ENCODE data around the gene ZP1.

ZP1 gene

DNA sequence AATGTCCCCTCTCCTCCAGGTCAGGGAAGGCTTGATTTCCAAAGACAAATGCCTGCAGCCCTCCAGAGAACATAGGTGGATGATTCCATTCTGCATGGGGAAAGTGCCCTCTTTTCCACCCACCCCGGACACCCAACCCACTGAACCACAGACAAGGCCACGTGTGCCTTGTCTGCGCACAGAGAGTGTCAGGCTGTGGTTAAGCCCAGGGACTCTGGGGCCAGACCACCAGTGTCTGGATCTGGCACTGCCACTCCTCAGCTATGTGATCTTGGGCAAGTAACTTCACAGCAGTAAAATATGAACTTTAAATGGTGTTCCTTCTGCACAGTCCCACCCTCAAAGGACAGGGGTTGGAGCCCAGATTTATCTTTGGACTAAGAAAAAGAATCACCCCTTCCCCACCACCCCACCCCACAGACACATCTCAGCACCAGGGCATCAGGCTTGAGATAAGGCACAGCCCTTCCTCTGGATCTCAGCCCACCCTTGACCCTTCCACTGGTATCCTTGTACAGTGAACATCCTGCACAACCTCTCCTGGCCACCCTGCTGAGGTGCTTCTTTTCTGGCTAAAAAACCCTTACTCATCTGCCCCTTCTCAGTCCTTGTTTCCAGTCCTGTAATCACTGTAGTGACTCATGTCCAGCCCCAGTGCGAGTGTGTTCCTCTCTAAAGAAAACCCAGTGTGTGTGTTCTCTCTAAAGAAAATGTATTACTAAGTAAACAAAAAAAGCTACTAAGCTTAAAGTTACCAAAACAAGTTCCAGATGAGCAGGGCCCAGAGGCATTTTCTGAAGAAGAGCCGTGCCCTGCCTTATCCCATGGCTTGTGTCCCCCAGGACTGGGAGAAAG is 9.7 kb upstream of the ZP1 start:
- in situ Hi-C loops (cut with MboI; ENCODE audit: low sequenced_read_pairs): no loop called here

DNA sequence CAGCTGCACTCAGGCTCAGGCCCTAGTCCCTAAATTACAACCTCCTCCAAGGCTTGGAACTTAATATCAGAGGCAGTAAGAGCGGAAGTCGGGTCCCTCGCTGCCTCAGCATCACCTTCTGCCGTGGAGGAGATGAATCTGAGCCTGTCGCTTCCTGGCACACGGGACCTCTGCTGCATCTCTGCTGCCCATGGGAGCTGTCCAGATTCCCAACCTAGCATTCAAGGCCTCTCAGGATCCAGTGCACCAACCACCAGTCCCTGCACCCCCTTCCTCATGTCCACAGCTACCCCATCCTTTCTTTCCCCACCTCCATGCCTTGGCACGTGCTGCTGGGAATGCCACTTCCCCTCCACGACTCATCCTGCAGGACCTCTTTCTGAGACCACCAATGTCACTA is 9.1 kb upstream of the ZP1 start:
- in situ Hi-C loops (cut with MboI; ENCODE audit: low sequenced_read_pairs): no loop called here

DNA sequence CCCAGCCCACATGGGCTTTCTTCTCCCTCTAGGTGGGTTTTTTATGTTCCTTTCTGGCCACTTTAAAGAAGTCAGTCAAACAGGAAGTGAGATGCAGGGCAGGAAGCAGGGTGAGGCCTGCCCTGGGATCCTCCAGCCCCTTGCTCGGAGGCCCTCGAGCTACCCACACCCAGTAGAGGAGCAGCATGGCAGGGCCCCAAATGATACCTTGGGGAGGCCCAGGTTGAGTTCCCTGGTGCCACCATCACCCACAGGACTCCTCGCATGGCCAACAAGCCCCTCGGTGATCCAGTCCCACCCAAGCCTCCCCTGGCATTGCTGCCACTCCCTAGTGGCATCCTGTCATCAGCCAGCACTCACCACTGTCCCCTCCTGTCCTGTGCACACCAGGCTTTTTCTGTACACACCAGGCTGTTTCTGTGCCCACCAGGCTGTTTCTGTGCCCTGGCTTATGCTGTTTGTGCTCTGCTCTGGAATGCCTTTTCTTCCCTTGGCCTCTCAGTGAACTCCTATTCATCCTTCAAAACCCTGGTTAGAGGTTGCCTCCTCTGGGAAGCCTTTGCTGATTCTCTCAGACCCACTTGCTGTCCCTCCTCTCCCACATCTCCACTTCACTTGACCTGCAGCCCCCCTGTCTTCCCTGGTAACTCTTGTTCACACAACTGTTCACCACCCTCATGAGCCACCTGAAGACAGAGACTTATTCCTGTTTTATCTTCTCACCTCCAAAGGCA is 8.4 kb upstream of the ZP1 start:
- in situ Hi-C loops (cut with MboI; ENCODE audit: low sequenced_read_pairs): no loop called here

DNA sequence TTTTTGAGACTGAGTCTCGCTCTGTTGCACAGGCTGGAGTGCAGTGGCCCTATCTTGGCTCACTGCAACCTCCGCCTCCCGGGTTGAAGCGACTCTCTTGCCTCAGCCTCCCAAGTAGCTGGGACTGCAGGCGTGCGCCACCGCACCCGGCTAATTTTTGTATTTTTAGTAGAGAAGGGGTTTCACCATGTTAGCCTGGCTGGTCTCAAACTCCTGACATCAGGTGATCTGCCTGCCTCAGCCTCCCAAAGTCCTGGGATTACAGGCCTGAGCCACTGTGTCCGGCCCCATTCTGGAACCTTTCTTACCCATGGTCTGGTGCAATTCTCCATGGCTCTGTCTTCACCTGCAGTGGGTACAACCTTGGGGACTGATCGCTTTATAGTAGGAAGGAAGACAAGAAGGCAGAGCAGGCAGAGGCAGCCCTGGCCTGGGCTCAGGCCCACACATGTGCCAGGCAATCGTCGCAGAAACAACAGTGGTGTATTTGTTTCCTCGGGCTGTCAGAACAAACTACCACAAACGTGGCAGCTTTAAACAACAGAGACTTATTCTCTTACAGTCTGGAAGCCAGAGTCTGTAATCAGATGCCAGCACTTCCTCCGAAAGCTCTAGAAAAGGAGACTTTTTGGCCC is 7.6 kb upstream of the ZP1 start:
- in situ Hi-C loops (cut with MboI; ENCODE audit: low sequenced_read_pairs): no loop called here

DNA sequence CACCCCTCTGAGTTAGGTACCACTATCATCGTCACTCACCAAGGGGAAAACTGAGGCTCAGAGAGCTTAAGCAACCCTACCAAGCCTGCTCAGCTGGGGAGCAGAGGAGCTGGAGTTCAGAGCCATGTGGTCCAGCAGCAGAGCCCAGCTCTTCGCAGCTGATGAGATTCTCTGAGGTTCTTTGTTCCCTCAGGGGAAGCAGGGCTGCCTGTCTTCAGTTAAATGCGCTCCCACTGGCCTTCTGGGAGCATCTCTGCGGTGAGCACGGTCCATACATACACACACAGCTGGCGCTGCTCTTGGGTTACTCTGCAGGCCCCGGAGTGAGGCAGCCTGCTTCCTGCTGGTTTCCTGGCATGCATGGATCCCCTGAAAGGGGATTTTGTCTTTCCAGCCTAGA is 6.4 kb upstream of the ZP1 start:
- in situ Hi-C loops (cut with MboI; ENCODE audit: low sequenced_read_pairs): no loop called here

DNA sequence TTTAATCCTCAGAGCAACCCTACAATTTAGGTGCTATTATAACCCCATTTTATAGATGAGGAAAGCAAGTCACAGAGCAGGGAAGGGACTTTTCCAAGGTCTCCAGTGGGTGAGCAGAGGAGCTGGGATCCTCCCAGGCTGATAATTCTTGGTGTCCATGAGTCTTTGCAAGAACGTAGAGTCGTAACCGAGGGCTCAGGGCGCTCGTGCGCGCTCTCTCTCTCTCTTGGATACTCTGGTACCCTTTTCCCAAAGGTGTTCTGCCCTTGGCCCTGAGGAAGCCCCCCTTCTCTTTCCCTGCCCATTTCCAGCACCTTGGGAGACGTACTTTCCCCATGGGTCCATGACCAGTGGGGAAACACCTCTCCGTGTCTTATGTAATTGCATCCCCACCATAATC is 5.2 kb upstream of the ZP1 start:
- in situ Hi-C loops (cut with MboI; ENCODE audit: low sequenced_read_pairs): no loop called here

DNA sequence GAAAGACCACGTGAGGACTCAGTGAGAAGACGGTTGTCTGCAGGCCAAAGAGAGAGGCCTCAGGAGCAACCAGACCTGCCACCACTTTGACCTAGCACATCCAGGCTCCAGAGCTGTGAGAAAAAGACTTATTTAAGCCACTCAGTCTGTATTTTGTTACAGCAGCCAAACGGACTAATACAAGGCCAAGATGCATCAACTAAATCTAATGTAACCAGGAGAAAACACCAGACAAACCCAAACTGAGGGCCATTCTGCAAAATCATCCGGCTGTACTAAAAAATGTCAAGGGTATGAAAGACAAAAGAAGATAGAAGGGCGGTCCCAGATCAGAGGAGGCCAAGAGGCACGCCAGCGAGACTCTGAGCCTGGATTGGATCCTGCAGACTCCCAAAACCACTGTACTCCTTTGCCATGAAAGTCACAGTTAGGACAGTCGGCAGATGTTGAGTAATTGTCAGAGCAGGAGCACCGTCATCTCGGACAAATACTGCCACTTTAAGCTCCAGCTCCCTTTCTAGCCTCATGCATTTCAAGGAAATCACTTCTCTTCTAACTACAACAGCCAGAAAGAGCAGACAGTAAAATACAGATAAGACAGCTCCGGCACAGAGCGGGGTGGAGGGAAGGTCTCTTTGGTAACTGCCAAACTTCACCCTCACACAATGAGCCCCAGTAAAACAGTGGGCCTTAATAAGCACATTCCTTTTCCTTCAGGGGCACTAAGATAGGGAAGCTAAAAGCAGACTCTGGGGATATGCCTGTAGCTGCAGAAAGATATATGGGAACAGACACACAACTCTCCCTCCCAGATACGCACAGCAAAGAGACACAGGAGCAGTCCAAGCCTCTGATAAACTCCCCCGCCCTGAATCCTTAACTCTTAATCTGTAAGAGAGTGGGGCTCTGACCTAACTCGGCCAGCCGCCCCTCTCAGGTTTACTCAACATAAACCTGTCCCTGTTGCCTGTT is 3.5 kb upstream of the ZP1 start:
- in situ Hi-C loops (cut with MboI; ENCODE audit: low sequenced_read_pairs): no loop called here

DNA sequence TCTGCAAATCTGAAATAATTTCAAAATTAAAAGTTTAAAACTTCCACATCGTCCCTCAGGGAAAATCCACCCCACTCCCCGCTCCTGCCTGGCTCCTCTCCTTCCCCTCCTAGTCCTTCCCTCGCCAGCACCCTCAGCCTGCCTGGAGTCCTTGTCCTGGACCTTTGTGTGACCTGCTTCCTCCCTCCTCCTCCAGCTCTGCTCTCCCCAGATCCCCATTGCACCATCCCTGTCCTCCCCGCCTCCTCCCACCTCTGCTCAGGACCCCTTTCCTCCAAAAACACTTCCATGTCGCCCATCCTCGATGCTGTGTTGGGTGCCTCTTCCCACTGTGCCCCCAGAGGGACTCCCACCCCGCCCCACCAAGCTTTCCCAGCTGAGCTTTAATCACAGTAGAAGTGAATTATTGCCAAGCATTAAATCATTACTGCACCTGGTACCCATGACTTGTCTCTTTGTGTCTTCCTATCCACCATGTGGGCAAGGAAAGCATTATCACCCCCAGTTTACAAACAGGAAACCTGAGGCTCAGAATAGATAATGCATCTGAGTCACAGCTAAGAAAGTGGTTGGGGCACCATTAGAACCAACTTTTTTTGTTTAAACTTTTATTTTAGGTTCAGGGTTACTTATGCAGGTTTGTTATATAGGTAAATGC is 2.4 kb upstream of the ZP1 start:
- in situ Hi-C loops (cut with MboI; ENCODE audit: low sequenced_read_pairs): no loop called here

DNA sequence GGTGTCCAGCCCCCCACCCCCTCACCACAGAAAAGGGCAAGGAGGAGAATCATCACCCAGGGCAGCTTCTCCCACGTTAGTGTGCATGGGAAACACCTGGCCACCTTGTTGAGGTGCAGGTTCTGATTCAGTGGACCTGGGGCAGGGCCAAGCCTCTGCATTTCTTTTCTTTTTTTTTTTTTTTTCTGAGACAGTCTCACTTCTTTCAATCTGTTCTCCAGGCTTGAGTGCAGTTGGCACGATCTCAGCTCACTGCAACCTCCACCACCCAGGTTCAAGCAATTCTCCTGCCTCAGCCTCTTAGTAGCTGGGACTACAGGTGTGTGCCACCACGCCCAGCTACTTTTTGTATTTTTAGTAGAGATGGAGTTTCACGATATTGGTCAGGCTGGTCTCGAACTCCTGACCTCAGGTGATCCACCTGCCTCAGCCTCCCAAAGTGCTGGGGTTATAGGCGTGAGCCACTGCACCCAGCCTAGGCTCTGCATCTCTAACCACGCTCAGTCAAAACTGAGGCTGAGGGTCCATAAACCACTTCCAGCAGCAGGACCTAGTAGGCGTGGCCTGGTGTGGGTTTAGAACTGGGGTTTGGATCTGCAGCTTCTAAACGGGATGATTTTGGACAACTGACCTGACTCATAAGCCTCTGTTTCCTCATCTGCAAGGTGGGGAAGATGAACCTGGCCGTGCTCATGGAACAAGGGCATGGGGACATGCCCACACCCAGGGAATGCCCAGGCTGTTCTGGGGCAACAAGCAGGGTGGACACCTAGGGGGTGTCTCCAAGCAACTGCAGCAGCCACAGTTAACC is 734 bp downstream of the ZP1 start:
- in situ Hi-C loops (cut with MboI; ENCODE audit: low sequenced_read_pairs): no loop called here

DNA sequence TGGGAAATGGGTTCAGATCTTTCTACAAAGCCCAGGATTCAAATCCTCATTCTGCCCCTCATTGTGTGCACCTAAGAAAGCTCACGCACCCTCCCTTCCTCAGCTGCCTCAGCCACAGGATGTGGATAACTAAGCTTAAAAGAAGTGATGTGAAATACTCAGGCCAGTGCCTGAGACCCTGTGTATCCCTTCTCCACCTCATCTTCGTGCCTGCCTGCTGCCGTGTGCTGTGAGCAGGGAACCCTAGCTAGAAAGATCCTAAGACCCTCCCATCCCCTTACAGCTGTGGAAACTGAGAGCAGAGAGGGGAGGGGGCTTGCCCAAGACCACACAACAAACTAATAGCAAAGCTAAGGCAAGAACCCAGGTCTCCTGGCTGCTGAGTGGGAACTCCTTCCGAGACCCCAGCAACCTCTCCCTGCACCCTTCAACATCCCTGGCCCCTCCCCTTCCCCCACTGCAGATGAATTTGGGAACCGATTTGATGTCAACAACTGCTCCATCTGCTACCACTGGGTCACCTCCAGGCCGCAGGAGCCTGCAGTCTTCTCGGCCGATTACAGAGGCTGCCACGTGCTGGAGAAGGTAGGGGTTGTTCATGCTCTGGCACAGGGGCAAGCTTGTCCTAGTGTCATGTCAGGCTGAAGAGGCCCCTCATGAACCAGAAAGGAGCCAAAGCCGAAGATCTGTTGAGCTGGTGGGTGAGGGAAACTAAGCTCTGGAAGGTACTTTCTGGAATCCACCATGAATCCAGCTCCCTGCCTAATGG is 1.5 kb downstream of the ZP1 start:
- in situ Hi-C loops (cut with MboI; ENCODE audit: low sequenced_read_pairs): no loop called here

DNA sequence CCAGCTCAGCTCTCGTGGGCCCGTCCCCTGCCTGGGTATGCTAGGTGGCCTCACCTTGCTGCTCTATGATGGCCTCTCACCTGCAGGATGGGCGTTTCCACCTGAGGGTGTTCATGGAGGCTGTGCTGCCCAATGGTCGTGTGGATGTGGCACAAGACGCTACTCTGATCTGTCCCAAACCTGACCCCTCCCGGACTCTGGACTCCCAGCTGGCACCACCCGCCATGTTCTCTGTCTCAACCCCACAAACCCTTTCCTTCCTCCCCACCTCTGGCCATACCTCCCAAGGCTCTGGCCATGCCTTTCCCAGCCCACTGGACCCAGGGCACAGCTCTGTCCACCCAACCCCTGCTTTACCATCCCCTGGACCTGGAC is 2.1 kb downstream of the ZP1 start:
- in situ Hi-C loops (cut with MboI; ENCODE audit: low sequenced_read_pairs): no loop called here

DNA sequence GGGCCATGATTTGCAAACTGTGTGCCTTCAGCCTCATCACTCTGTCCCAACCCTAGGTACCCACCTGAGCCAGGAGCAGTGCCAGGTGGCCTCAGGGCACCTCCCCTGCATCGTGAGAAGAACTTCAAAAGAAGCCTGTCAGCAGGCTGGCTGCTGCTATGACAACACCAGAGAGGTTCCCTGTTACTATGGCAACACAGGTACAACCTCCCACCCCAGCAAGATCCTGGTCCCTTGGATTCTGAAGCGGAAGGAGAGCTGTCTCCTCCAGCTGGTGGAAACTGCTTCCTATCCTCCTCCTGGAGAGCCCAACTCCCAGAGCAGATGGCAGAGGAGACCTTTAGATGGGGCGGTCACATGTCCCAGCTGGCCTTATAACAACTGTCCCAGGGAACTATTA is 2.9 kb downstream of the ZP1 start:
- in situ Hi-C loops (cut with MboI; ENCODE audit: low sequenced_read_pairs): no loop called here

DNA sequence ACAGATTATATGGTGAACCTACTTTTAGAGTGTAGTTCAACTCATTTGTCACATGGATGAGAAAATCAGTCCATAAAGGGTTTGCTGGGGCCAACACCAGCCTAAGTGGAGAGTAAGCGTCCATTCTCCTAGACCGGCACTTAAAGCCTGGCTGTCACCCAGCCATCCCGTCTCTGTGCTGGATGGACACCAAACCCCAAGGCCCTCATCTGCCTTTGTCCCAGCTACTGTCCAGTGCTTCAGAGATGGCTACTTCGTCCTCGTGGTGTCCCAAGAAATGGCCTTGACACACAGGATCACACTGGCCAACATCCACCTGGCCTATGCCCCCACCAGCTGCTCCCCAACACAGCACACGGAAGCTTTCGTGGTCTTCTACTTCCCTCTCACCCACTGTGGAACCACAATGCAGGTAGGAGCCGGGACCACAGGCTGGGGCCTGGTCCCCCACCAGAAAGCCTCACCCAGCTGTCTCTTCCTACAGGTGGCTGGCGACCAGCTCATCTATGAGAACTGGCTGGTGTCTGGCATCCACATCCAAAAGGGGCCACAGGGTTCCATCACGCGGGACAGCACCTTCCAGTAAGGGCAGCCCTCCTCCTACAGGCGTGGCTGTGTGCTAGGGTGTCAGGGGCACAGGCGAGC is 3.5 kb downstream of the ZP1 start:
- in situ Hi-C loops (cut with MboI; ENCODE audit: low sequenced_read_pairs): no loop called here

DNA sequence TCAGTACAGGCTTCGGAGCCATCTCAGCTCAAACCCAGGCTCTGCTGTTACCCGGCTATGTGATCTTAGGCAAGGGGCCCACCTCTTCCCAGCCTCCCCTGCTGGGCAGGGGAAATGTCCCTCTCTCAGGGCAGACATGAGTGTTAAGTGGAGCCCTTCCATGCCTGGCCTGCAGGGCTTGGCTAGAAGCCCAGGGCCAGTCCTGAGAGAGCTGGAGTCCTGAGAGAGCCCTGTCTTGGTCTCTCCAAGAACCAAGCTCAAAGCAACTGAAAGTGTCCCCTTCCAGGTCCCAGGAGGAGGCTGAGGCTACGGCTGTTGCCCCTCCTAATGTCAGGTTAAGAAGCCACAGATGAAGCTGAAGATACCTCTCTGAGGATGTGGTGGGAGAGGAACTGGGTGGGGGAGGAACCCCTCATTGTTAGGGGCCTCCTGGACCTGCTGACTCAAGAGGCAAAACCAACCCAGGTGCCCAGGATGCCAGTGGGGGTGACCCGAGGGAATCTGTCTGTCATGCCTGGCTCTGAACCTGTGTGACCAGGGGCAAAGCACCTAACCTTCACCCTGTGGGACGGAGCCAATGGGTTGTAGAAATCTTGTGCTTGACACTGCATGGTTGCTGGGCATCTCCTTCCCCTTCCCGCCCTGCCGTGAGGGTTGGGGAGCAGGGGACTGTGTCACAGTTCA is 4.2 kb downstream of the ZP1 start:
- in situ Hi-C loops (cut with MboI; ENCODE audit: low sequenced_read_pairs): no loop called here

DNA sequence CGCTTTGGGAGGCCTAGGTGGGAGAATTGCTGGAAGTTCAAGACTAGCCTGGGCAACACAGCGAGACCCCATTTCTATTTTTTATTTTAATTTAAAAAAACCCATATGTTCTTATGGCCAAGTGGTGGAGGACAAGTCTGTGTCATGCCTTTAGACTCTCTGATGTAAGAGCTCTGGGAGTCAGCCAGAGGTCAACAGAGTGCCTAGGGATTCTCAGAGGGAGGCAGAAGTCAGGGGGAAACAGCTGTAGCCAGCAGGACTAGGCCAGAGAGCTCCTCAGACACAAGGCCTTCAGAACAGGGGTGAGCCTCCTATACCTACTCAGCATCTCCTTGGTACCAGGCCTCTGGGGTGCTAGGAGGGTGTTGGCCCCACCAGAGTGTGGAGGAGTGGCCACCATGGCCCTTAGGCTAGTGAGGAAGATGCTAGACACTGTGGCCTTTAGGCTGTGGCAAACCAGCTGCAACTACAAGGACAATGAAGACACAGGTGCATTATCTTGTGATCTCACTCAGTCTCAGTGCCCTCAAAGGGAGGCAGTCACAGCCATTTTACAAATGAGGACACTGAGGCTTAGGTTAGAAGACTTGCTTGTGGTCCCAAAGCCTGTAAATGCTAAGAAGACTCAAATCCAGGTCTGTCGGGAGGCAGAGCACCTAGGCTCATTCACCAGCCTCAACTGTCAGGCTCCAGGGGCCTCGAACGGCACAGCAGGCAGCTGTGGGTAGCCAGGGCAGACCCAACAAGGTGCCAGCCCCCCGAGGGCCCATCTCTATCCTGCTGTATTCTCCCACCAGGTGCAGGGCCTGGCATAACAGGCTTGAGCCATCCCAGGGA is 5.0 kb downstream of the ZP1 start:
- in situ Hi-C loops (cut with MboI; ENCODE audit: low sequenced_read_pairs): no loop called here

DNA sequence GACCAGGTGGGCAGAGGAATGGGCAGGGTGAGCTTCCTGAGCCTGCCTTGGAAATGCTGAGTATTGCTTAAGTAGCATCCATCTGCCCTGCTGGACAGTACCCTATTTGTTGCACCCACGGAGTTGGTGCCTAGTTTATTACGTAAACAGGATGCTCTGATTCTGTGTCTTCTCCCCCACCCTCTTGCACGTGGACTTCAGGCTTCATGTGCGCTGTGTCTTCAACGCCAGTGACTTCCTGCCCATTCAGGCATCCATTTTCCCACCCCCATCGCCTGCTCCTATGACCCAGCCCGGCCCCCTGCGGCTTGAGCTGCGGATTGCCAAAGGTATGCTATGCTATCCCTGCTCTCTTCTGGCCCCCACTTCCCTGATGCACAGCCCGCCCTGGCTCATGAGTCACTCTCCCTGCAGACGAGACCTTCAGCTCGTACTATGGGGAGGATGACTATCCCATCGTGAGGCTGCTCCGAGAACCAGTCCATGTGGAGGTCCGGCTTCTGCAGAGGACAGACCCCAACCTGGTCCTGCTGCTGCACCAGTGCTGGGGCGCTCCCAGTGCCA is 5.7 kb downstream of the ZP1 start:
- in situ Hi-C loops (cut with MboI; ENCODE audit: low sequenced_read_pairs): no loop called here

DNA sequence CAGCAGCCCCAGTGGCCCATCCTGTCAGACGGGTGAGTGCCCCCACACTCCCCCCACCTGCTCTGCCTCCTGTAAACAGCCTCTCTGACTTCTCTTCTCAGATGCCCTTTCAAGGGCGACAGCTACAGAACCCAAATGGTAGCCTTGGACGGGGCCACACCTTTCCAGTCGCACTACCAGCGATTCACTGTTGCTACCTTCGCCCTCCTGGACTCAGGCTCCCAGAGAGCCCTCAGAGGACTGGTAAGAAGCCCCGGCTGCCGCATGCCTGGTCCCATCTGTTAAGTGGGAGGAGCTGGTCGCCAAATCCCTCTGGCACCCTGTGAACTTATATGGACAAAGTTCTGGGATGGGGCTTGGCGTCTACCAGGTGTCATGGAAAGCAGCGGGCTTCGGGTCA is 6.2 kb downstream of the ZP1 start:
- in situ Hi-C loops (cut with MboI; ENCODE audit: low sequenced_read_pairs): no loop called here

All from HL-60/S4 treated with phorbol 12-myristate 13-acetate at 8.2 ng/mL for 4 days and 3 days (cell line).